NOMO-1 (cell line): ENCODE results near the gene NYAP2.

Source experiments
- DNase-seq, 2 experiments: peaks; one replicate each; lab custom pipeline; 2025; ENCODE audit not compliant: unreplicated experiment in 2 of 2; lab: John Stamatoyannopoulos, UW

NYAP2 gene

GRCh38 chr2:225691711-225692110, 292.2 kb downstream of the NYAP2 start:
- DNase-seq = no peak

GRCh38 chr2:225693259-225693658, 293.7 kb downstream of the NYAP2 start:
- DNase-seq = no peak

DNA sequence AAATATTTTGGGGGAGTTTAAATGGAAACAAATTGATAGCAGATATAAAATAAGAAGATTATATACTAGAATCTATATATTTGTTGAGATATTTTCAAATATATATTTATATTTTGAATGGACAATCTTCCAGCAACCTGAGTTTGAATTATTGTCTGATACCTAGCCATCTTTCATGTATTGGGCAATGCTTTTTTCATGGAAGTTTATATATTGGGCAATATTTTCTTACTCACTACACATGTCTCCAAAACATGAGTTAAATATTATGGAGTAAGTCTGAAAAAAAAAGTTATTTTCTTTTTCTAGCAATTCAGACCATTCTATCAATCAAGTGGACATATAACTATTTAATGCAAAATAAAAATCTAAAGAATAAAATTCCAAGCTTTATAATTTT, 295.2 kb downstream of the NYAP2 start:
- no peak for DNase-seq

DNA sequence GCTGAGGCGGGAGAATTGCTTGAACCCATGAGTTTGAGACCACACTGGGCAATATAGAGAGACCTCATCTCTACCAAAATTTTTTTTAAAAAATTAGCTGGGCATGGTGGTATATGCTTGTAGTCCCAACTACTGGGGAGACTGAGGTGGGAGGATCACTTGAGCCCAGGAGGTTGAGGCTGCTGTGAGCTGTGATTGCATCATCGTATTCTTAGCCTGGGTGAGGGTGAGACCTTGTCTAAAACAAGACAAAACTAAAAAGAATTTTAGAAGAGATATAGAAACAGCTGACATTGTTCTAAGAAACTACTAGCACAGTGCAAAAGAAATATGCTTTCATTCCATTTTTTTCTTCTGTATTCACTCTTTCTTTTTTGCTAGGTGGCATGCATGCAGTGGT, 298.4 kb downstream of the NYAP2 start:
- no peak for DNase-seq
